HG02642 (cell line): ENCODE measurements around the gene FAM168B.

Source experiments
- ATAC-seq: cut with Tn5 transposase; IDR thresholded peaks from one replicate; pipeline ENCODE4 v1.9.1; 2021; ENCODE audit warnings: mild to moderate bottlenecking; ENCODE audit not compliant: unreplicated experiment, poor library complexity

FAM168B gene

DNA sequence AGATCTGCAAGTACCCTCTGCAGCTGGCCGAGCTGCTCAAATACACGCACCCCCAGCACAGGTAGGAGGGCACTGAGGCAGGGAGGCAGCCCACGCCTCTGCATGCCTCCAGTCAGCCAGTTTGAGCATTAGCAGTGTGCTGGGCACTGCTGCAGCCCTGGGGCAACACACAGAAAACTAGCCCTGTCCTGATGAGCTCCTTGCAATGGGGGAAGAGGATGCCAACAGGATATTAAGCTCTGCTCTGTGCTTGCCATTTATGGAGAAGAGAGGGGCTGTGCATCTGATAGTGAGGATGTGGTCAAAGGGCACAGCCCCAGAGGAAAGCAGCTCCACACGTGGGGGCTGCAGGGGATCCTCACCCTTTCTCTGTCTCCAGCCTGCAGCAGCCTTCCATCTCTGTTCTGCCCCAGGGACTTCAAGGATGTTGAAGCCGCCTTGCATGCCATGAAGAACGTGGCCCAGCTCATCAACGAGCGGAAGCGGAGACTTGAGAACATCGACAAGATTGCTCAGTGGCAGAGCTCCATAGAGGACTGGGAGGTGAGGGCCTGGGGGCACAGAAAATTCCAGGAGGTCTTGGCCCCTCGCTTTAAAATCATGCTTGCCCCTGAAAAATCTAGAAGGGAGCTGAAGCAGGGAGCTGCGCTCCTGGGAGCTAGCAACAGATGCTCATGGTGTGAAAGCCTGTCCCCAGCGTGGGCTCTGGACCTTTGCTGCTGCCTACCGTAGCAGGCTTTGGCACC lies 51.7 kb downstream of the FAM168B start:
- ATAC-seq = no peak

DNA sequence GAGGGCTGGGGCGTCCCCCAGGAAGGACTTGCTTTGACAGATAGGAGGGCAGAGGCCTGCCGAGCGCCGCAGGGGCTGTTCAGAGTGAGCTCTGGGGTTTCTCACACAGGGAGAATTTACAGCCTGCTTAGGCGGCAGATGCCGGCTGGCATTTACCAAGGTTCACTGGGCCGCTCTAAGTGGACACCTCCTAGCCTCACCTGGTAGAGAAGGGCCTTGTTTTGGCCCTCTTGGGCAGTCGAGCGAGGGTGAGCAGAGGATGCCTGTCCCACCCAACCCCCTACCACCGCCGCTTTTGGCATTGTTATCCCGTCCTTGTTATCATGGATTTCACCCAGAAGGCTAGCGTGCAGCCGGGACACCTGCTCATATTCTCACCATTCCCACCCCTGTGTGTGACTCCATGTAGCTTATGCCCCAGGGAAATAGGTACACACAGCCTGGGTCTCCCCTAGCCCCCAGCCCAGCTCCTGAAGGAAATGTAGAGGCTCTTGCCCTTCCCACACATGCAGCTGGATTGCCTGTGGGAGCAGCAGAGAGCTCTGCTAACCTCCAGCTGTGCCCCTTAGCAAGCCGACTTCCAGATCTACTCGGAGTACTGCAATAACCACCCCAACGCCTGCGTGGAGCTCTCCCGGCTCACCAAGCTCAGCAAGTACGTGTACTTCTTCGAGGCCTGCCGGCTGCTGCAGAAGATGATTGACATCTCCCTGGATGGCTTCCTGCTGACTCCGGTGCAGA lies 52.4 kb downstream of the FAM168B start:
- no peak for ATAC-seq

DNA sequence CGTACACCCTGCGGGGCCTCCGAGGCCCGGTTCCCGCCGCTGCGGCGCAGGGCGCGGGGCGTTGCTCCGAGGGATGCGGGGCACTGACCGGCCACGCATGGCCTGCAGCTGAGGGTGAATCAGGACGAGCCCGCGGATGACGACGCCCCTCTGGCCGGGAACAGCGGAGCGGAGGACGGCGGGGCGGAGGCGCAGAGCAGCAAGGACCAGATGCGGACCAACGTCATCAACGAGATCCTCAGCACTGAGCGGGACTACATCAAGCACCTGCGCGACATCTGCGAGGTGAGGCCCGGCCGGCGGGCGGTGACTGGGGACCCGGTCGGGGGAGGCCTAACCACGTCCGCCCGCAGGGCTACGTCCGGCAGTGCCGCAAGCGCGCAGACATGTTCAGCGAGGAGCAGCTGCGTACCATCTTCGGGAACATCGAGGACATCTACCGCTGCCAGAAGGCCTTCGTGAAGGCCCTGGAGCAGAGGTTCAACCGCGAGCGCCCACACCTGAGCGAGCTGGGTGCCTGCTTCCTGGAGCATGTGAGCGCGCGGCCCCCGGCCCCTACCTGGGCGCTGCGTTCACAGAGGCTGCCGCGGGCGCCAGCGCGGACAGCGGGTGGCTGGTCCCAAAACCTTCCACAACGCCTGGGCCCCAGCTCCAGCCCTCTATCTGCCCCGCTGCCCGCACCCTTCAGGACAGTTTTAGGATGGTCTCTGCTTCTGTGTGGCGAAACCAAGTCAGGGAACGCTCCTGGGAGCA lies 53.2 kb downstream of the FAM168B start:
- ATAC-seq = no peak

DNA sequence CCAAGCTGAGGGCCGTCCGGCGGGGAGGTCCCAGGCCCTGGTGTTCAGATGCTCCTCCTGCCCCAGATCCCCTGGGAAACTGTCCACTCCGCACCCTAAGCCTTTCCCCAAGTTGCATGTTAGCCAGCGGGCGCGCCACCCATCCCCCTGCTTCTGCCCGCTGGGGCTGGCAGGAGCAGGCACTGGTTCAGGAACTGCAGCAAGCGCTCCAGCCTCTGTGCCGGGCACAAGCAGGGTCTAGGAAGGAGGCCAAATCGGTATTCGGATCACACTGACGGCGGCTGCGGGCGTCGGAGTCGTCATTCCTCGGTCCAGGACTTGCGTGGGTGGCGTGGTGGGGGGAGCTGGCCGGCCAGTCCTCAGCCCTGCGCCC lies 53.7 kb downstream of the FAM168B start:
- ATAC-seq = no peak

- ATAC-seq = no peak
Observed at GRCh38 chr2:131039101-131039440, 54.2 kb downstream of the FAM168B start.

DNA sequence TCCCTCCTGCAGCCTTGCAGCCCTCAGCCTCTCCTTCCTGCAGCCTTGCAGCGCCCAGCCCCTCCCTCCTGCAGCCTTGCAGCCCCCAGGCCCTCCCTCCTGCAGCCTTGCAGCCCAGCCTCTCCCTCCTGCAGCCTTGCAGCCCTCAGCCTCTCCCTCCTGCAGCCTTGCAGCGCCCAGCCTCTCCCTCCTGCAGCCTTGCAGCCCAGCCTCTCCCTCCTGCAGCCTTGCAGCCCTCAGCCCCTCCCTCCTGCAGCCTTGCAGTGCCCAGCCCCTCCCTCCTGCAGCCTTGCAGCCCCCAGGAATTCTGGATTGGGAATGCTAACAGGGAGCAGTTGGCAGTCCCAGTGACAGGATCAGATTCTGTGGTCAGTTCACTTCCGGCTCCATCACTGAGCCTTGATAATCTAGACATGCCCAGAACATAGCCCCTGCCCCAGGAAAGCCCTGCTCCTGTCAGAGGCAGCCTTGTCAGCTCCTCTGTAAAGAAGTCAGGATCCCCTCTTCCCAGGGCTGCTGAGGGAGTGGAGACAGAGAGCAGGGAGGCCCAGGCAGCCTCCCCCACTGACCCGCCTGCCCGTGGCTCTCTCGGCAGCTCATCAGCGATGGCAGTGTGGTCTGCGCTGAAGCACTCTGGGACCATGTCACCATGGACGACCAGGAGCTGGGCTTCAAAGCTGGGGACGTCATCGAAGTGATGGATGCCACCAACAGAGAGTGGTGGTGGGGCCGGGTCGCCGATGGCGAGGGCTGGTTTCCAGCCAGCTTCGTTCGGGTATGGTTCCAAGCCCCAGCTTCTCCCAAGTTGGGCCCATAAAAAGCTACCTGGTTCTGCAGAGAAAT lies 54.8 kb downstream of the FAM168B start:
- ATAC-seq = no peak

GRCh38 chr2:131037398-131038257 lies 55.6 kb downstream of the FAM168B start:
- ATAC-seq = no peak

DNA sequence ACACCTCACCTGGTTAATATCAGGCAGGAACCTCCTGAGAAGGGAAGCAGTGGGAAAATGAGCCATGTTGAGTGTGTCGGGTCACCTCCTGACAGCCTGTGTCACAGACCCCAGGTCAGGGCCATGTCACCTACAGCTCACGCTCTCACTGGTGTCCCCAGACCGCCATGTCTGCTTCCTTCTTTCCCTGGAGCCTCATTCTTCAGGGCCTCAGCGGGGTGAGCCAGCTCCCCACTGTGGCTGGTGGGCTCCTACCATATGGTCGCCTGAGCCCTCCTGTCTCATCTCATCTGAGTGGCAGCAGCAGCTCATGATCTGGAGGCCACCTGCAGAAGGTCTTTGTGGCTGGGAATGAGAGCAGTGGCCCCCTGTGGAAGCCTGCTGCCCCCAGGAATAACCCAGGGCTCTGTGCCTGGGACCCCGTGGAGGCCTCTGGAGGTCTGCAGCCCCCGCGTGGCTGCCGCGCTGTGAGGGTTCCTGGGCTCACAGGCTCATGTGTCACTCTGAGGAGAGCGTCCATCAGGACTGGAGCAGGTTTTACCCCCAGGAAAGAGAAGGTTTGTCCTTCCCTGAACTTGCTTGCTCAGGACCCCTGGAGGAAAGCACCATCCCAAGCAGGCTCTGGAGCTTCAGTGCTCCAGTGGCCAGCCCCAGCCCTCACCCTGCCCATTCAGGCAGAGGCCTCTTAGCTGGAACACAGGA lies 56.4 kb downstream of the FAM168B start:
- no peak for ATAC-seq

DNA sequence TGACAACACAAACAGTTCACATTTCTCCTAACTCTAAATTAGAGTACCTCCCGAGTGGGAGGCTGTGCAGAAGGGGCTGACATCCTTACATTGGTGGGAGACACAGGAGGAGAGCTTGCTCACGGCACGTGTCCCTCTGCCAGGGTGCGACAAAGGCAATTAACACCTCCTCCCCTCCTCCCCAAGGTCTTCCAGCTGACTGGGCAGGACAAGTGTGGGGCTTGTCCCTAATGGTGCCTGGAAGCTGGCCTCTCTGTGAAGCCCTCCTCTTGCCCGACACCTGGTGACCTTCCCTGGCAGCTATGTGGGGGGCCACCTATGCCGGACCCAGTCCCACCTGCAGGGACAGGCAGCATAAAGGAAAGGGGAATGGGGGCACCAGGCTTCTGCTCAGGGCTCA lies 57.0 kb downstream of the FAM168B start:
- ATAC-seq = no peak

GRCh38 chr2:131035826-131036231 lies 57.4 kb downstream of the FAM168B start:
- ATAC-seq = no peak

GRCh38 chr2:131035112-131035825 lies 58.0 kb downstream of the FAM168B start:
- ATAC-seq = no peak

- ATAC-seq = no peak
Observed at GRCh38 chr2:131034122-131035051, 58.9 kb downstream of the FAM168B start.

DNA sequence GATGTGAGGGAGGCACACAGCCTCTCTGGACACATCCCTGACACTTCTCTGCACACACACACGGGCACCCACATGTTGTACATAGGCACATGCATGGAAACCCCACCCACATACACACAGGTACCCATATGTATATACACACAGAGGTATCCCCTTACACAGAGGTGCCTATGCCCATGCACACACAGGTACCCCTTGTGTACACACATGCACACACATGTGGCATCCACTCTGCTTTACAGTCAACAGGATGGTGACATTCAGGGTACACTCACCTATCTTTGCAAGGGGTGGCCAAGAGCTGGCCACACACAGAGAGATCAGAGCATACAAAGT lies 59.5 kb downstream of the FAM168B start:
- ATAC-seq = no peak

GRCh38 chr2:131032393-131032836 lies 60.8 kb downstream of the FAM168B start:
- no peak for ATAC-seq

DNA sequence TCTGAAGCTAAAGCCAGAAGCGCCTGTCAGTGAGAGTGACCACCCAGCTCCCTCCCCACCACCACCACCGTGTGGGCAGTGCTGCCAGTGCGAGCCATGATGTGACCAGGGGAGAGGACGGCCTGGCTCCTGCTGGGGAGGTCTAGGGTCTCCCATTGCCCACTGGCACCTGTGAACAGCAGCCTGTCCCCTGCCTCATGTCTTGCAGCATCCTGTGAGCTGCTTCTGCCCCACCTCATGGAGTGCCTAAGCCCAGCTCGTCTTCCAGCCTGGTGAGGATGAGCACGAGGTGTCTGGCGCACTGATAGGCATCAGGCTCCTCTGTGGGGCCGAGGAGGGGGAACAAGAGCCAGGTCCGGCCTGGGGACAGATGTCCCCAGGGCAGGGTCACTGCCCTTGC lies 61.4 kb downstream of the FAM168B start:
- ATAC-seq = no peak

GRCh38 chr2:131031431-131031841 lies 61.8 kb downstream of the FAM168B start:
- ATAC-seq = no peak

- ATAC-seq = no peak
Observed at GRCh38 chr2:131030478-131030971, 62.7 kb downstream of the FAM168B start.
